Keratinocyte (primary cell): ENCODE measurements around the gene GRK4.

ENCODE experiments used
- CTCF ChIP-seq, 3 experiments: IDR thresholded peaks in 1 of 3; conservative IDR thresholded peaks in 1 of 3; optimal IDR thresholded peaks in 1 of 3; 2 replicates in 2 of 3; 3 replicates in 1 of 3; pipeline versions ENCODE3 to v1.5.1; 2011; ENCODE audit warnings: low read length in 3 of 3, mild to moderate bottlenecking in 3 of 3, moderate library complexity in 2 of 3, control low read depth in 1 of 3, inconsistent platforms in 1 of 3; ENCODE audit not compliant: insufficient read depth in 2 of 3; ENCODE audit errors: extremely low read depth in 1 of 3
- EZH2 ChIP-seq: IDR thresholded peaks from one replicate; pipeline ENCODE4 v1.6.1; 2012; ENCODE audit warnings: inconsistent platforms, mild to moderate bottlenecking, low read length, moderate library complexity

- no peak for TF ChIP-seq CTCF (optimal IDR thresholded peaks at IDR 0.05 in 1 of 3, IDR thresholded peaks at IDR 0.05 in 1 of 3, conservative IDR thresholded peaks at IDR 0.05 in 1 of 3; ENCODE audit: extremely low read depth in 1 of 3, insufficient read depth in 2 of 3, low read length in 3 of 3)
- TF ChIP-seq EZH2, result no peak
Measured at GRCh38 chr4:3010998-3011397, 47.6 kb downstream of the GRK4 start.
